Activated T-cell treated with anti-CD3 and anti-CD28 coated beads, Interleukin-2, amount 50 U/mL, for 24 hours (primary cell): ENCODE results near the gene NTRK3.

Experiments used
- DNase-seq: peaks from one replicate; pipeline ENCODE4 v3.0.0-alpha.2; 2020
- H3K27ac Mint-ChIP-seq: 2 replicates; pipeline ENCODE4 v1.8.0; 2020; ENCODE audit warnings: mild to moderate bottlenecking, mixed read lengths
- H3K27me3 Mint-ChIP-seq: 2 replicates; pipeline ENCODE4 v1.8.0; 2020; ENCODE audit warnings: mixed read lengths
- H3K36me3 Mint-ChIP-seq: 2 replicates; pipeline ENCODE4 v1.8.0; 2020; ENCODE audit warnings: low read depth, mixed read lengths
- H3K4me1 Mint-ChIP-seq: 2 replicates; pipeline ENCODE4 v1.8.0; 2020; ENCODE audit warnings: low read depth, mixed read lengths
- H3K4me3 Mint-ChIP-seq: 2 replicates; pipeline ENCODE4 v1.8.0; 2020; ENCODE audit warnings: mild to moderate bottlenecking, moderate library complexity, mixed read lengths
- H3K9me3 Mint-ChIP-seq: 2 replicates; pipeline ENCODE4 v1.8.0; 2020; ENCODE audit warnings: mixed read lengths

NTRK3 gene

GRCh38 chr15:88006146-88006545 lies 250.4 kb downstream of the NTRK3 start:
- H3K9me3 Mint-ChIP-seq: no peaks in the 10 kb centered on the region
- H3K4me3 Mint-ChIP-seq: no peak overlapping the region
- no peaks in the 10 kb centered on the region for H3K27me3 Mint-ChIP-seq
- H3K4me1 Mint-ChIP-seq: no peaks in the 10 kb centered on the region
- H3K36me3 Mint-ChIP-seq: no peaks in the 10 kb centered on the region
- no peak for DNase-seq
- no peak overlapping the region for H3K27ac Mint-ChIP-seq

- Mint-ChIP-seq H3K4me1 (no peaks in the 10 kb centered on the region), H3K27ac (no peak overlapping the region), H3K36me3 (no peaks in the 10 kb centered on the region), H3K27me3 (no peaks in the 10 kb centered on the region), H3K4me3 (no peak overlapping the region), H3K9me3 (no peaks in the 10 kb centered on the region)
- DNase-seq: no peak
Observed at GRCh38 chr15:88004399-88004798, 252.1 kb downstream of the NTRK3 start.

- Mint-ChIP-seq H3K4me1 (no peaks in the 10 kb centered on the region), H3K4me3 (no peak overlapping the region), H3K27me3 (no peaks in the 10 kb centered on the region), H3K9me3 (no peaks in the 10 kb centered on the region), H3K27ac (no peak overlapping the region), H3K36me3 (no peaks in the 10 kb centered on the region)
- no peak for DNase-seq
Observed at GRCh38 chr15:88003541-88004327, 252.8 kb downstream of the NTRK3 start.

GRCh38 chr15:88002706-88003105 lies 253.8 kb downstream of the NTRK3 start:
- no peak overlapping the region for H3K27ac Mint-ChIP-seq
- H3K36me3 Mint-ChIP-seq: no peaks in the 10 kb centered on the region
- no peak for DNase-seq
- H3K9me3 Mint-ChIP-seq: no peaks in the 10 kb centered on the region
- no peaks in the 10 kb centered on the region for H3K4me1 Mint-ChIP-seq
- H3K27me3 Mint-ChIP-seq: no peaks in the 10 kb centered on the region
- no peak overlapping the region for H3K4me3 Mint-ChIP-seq

GRCh38 chr15:87998630-87999029 lies 257.9 kb downstream of the NTRK3 start:
- no peaks in the 10 kb centered on the region for H3K9me3 Mint-ChIP-seq
- H3K27ac Mint-ChIP-seq: no peak overlapping the region
- H3K27me3 Mint-ChIP-seq: no peaks in the 10 kb centered on the region
- H3K4me1 Mint-ChIP-seq: no peaks in the 10 kb centered on the region
- no peak overlapping the region for H3K4me3 Mint-ChIP-seq
- DNase-seq: no peak
- no peaks in the 10 kb centered on the region for H3K36me3 Mint-ChIP-seq

- Mint-ChIP-seq H3K4me3 (no peak overlapping the region), H3K9me3 (no peaks in the 10 kb centered on the region), H3K27ac (no peak overlapping the region), H3K36me3 (no peaks in the 10 kb centered on the region), H3K27me3 (no peaks in the 10 kb centered on the region), H3K4me1 (no peaks in the 10 kb centered on the region)
- no peak for DNase-seq
Observed at GRCh38 chr15:87986776-87987175, 269.8 kb downstream of the NTRK3 start.

- no peak for DNase-seq
- H3K9me3 Mint-ChIP-seq: no peaks in the 10 kb centered on the region
- H3K4me1 Mint-ChIP-seq: no peaks in the 10 kb centered on the region
- no peaks in the 10 kb centered on the region for H3K36me3 Mint-ChIP-seq
- no peaks in the 10 kb centered on the region for H3K27me3 Mint-ChIP-seq
- H3K27ac Mint-ChIP-seq: no peak overlapping the region
- H3K4me3 Mint-ChIP-seq: no peak overlapping the region
Observed at GRCh38 chr15:87985451-87985850, 271.1 kb downstream of the NTRK3 start.

- no peak overlapping the region for H3K27ac Mint-ChIP-seq
- no peaks in the 10 kb centered on the region for H3K4me1 Mint-ChIP-seq
- no peaks in the 10 kb centered on the region for H3K9me3 Mint-ChIP-seq
- H3K36me3 Mint-ChIP-seq: no peaks in the 10 kb centered on the region
- no peak overlapping the region for H3K4me3 Mint-ChIP-seq
- no peaks in the 10 kb centered on the region for H3K27me3 Mint-ChIP-seq
- DNase-seq: no peak
Observed at GRCh38 chr15:87981969-87982368, 274.6 kb downstream of the NTRK3 start.

- Mint-ChIP-seq H3K36me3 (no peaks in the 10 kb centered on the region), H3K4me1 (no peaks in the 10 kb centered on the region), H3K4me3 (no peak overlapping the region), H3K27ac (no peak overlapping the region), H3K9me3 (no peaks in the 10 kb centered on the region), H3K27me3 (no peaks in the 10 kb centered on the region)
- DNase-seq: no peak
Observed at GRCh38 chr15:87977907-87978306, 278.6 kb downstream of the NTRK3 start.

- Mint-ChIP-seq H3K4me3 (no peak overlapping the region), H3K36me3 (no peaks in the 10 kb centered on the region), H3K27me3 (no peaks in the 10 kb centered on the region), H3K4me1 (no peaks in the 10 kb centered on the region), H3K27ac (no peak overlapping the region), H3K9me3 (no peaks in the 10 kb centered on the region)
- no peak for DNase-seq
Observed at GRCh38 chr15:87976552-87976951, 280.0 kb downstream of the NTRK3 start.

- Mint-ChIP-seq H3K9me3 (no peaks in the 10 kb centered on the region), H3K36me3 (no peaks in the 10 kb centered on the region), H3K27me3 (no peaks in the 10 kb centered on the region), H3K4me1 (no peaks in the 10 kb centered on the region), H3K27ac (no peak overlapping the region), H3K4me3 (no peak overlapping the region)
- DNase-seq: no peak
Observed at GRCh38 chr15:87973501-87974215, 282.9 kb downstream of the NTRK3 start.

- no peaks in the 10 kb centered on the region for H3K9me3 Mint-ChIP-seq
- no peak for DNase-seq
- H3K4me3 Mint-ChIP-seq: no peak overlapping the region
- no peaks in the 10 kb centered on the region for H3K36me3 Mint-ChIP-seq
- no peaks in the 10 kb centered on the region for H3K27me3 Mint-ChIP-seq
- no peaks in the 10 kb centered on the region for H3K4me1 Mint-ChIP-seq
- H3K27ac Mint-ChIP-seq: no peak overlapping the region
Observed at GRCh38 chr15:87971076-87971475, 285.5 kb downstream of the NTRK3 start.

- Mint-ChIP-seq H3K27ac (no peak overlapping the region), H3K27me3 (peaks cover 2% of the 10 kb centered on the region), H3K4me3 (no peak overlapping the region), H3K9me3 (no peaks in the 10 kb centered on the region), H3K36me3 (no peaks in the 10 kb centered on the region), H3K4me1 (no peaks in the 10 kb centered on the region)
- DNase-seq: no peak
Observed at GRCh38 chr15:87967951-87968350, 288.6 kb downstream of the NTRK3 start.

GRCh38 chr15:87965304-87965703 lies 291.2 kb downstream of the NTRK3 start:
- DNase-seq: no peak
- Mint-ChIP-seq H3K27me3 (peaks cover 13% of the 10 kb centered on the region), H3K9me3 (no peaks in the 10 kb centered on the region), H3K4me3 (no peak overlapping the region), H3K36me3 (no peaks in the 10 kb centered on the region), H3K4me1 (no peaks in the 10 kb centered on the region), H3K27ac (no peak overlapping the region)

GRCh38 chr15:87962428-87962827 lies 294.1 kb downstream of the NTRK3 start:
- H3K9me3 Mint-ChIP-seq: no peaks in the 10 kb centered on the region
- H3K4me3 Mint-ChIP-seq: no peak overlapping the region
- DNase-seq: no peak
- H3K36me3 Mint-ChIP-seq: no peaks in the 10 kb centered on the region
- peaks cover 21% of the 10 kb centered on the region for H3K27me3 Mint-ChIP-seq
- no peaks in the 10 kb centered on the region for H3K4me1 Mint-ChIP-seq
- H3K27ac Mint-ChIP-seq: no peak overlapping the region
